Suppressor macrophage (primary cell): Measurements from ENCODE around the gene DNAJC12.
"Not testable (repeated sequence)": the region's sequence is repeated elsewhere in the genome, so short reads cannot be mapped to it uniquely, and the experiment has no call there.

Source experiments
- DNase-seq, 4 experiments: peaks; one replicate each; pipeline ENCODE4 v3.0.0-alpha.2; 2020 to 2022

The DNAJC12 gene

GRCh38 chr10:67839511-67839910, 1.5 kb upstream of the DNAJC12 start:
- not testable (repeated sequence) for DNase-seq

GRCh38 chr10:67836972-67837371, 1.0 kb downstream of the DNAJC12 start:
- no peak for DNase-seq

GRCh38 chr10:67836488-67836887, 1.5 kb downstream of the DNAJC12 start:
- DNase-seq, result no peak

- not testable (repeated sequence) for DNase-seq
Observed at GRCh38 chr10:67835541-67836394, 2.2 kb downstream of the DNAJC12 start.

- DNase-seq, result no peak
Observed at GRCh38 chr10:67834375-67834774, 3.6 kb downstream of the DNAJC12 start.

GRCh38 chr10:67827811-67828210, 10.2 kb downstream of the DNAJC12 start:
- DNase-seq, result no peak

- DNase-seq, result peak in 1 of 4 experiments; percentile 11
Observed at GRCh38 chr10:67819768-67820204, 18.2 kb downstream of the DNAJC12 start.

- no peak for DNase-seq
Observed at GRCh38 chr10:67818323-67818722, 19.7 kb downstream of the DNAJC12 start.

- DNase-seq, result no peak
Observed at GRCh38 chr10:67816719-67817118, 21.3 kb downstream of the DNAJC12 start.

- no peak for DNase-seq
Observed at GRCh38 chr10:67815571-67816059, 22.4 kb downstream of the DNAJC12 start.

- no peak for DNase-seq
Observed at GRCh38 chr10:67812007-67812406, 26.0 kb downstream of the DNAJC12 start.

GRCh38 chr10:67809107-67809506, 28.9 kb downstream of the DNAJC12 start:
- no peak for DNase-seq

GRCh38 chr10:67808704-67809103, 29.3 kb downstream of the DNAJC12 start:
- DNase-seq, result no peak

GRCh38 chr10:67807855-67808456, 30.0 kb downstream of the DNAJC12 start:
- DNase-seq, result no peak

GRCh38 chr10:67804395-67804678, 33.7 kb downstream of the DNAJC12 start:
- DNase-seq, result no peak

GRCh38 chr10:67803588-67804394, 34.2 kb downstream of the DNAJC12 start:
- DNase-seq, result no peak

- no peak for DNase-seq
Observed at GRCh38 chr10:67802767-67803538, 35.0 kb downstream of the DNAJC12 start.

- no peak for DNase-seq
Observed at GRCh38 chr10:67801118-67801517, 36.9 kb downstream of the DNAJC12 start.

GRCh38 chr10:67794909-67795460, 43.0 kb downstream of the DNAJC12 start:
- no peak for DNase-seq

- peak in 2 of 4 experiments; percentile 27 to 36 for DNase-seq
Observed at GRCh38 chr10:67794256-67794655, 43.7 kb downstream of the DNAJC12 start.

GRCh38 chr10:67793313-67793712, 44.7 kb downstream of the DNAJC12 start:
- peak in 2 of 4 experiments; percentile 40 to 43 for DNase-seq

- DNase-seq, result no peak
Observed at GRCh38 chr10:67792653-67793052, 45.3 kb downstream of the DNAJC12 start.
